ENCODE measurements around the gene MEGF9. TPM values are rescaled to one million over a fixed set of nuclear protein-coding genes. Genes with fewer than 3 reads are reported as not detected.

The MEGF9 gene
- total and polyA plus RNA-seq, 2 donors (not counting 1 experiment from before 2014, with no cell fraction given): 3.5 to 11.3 TPM

GRCh38 chr9:120726484-120726883 lies 12.2 kb upstream of the MEGF9 start:
- H2AFZ ChIP-seq (ENCODE audit: insufficient read depth, low read depth, low read length, poor library complexity, severe bottlenecking): no peak overlapping the region
- Mint-ChIP-seq H3K4me1 (peaks cover 4% of the 10 kb centered on the region), H3K4me3 (no peak overlapping the region), H3K9me3 (ENCODE audit: insufficient read depth) (no peaks in the 10 kb centered on the region), H3K27ac (no peak overlapping the region), H3K27me3 (no peaks in the 10 kb centered on the region)
- no peaks in the 10 kb centered on the region for H4K20me1 ChIP-seq (ENCODE audit: control insufficient read depth, insufficient read depth, low read length, poor library complexity, severe bottlenecking)
- ATAC-seq (ENCODE audit: low read depth) (no peak), DNase-seq (no peak)
- no peak overlapping the region for H3K4me2 ChIP-seq (replicated peaks; ENCODE audit: low read depth, low read length, poor library complexity, severe bottlenecking)
- H3K4me3 ChIP-seq (ENCODE audit: control extremely low read depth in 1 of 5, extremely low read depth in 1 of 5, insufficient read depth in 1 of 5, low read depth in 2 of 5, low read length in 4 of 5): no peak overlapping the region
- H3K27me3 ChIP-seq (replicated peaks in 1 of 4; ENCODE audit: control extremely low read depth in 1 of 4, control insufficient read depth in 3 of 4, insufficient read depth in 4 of 4, low read length in 3 of 4): no peaks in the 10 kb centered on the region
- H3K4me1 ChIP-seq (ENCODE audit: control insufficient read depth in 2 of 2, insufficient read depth in 2 of 2, low read length in 2 of 2): no peaks in the 10 kb centered on the region
- TF ChIP-seq EZH2 (IDR thresholded peaks at IDR 0.05; ENCODE audit: borderline replicate concordance, insufficient read depth, low read depth, low read length, poor library complexity, severe bottlenecking) (no peak), CTCF (IDR thresholded peaks at IDR 0.05) (no peak)
- CTCF ChIA-PET: no interaction called here
- intact Hi-C loops (cut with micrococcal nuclease): no loop called here
- no peaks in the 10 kb centered on the region for H3K9me3 ChIP-seq (ENCODE audit: control extremely low read depth in 1 of 3, control insufficient read depth in 2 of 3, insufficient read depth in 1 of 3, low read length in 2 of 3)
- no peaks in the 10 kb centered on the region for H3K36me3 ChIP-seq (replicated peaks in 1 of 2; ENCODE audit: control extremely low read depth in 1 of 2, control insufficient read depth in 1 of 2, extremely low read depth in 1 of 2, insufficient read depth in 2 of 2, low read length in 1 of 2)
- no peak overlapping the region for H3K9ac ChIP-seq (ENCODE audit: low read length)
- 92% methylated on average over 1 of the region's 2 CpGs for WGBS (ENCODE audit: insufficient coverage)
- POLR2A ChIA-PET: no interaction called here
- H3K27ac ChIP-seq (ENCODE audit: low read length in 2 of 2): no peak overlapping the region
- H3K79me2 ChIP-seq (ENCODE audit: control insufficient read depth, insufficient read depth, low read length): no peaks in the 10 kb centered on the region

- H4K20me1 ChIP-seq (ENCODE audit: control insufficient read depth, insufficient read depth, low read length, poor library complexity, severe bottlenecking): no peaks in the 10 kb centered on the region
- DNase-seq: no peak
- no peaks in the 10 kb centered on the region for H3K9me3 Mint-ChIP-seq (ENCODE audit: insufficient read depth)
- no peak overlapping the region for H3K9ac ChIP-seq (ENCODE audit: low read length)
- no peak overlapping the region for H3K4me3 Mint-ChIP-seq
- H3K36me3 ChIP-seq (replicated peaks in 1 of 2; ENCODE audit: control extremely low read depth in 1 of 2, control insufficient read depth in 1 of 2, extremely low read depth in 1 of 2, insufficient read depth in 2 of 2, low read length in 1 of 2): no peaks in the 10 kb centered on the region
- no peak overlapping the region for H3K27ac Mint-ChIP-seq
- no peak overlapping the region for H3K4me3 ChIP-seq (ENCODE audit: control extremely low read depth in 1 of 5, extremely low read depth in 1 of 5, insufficient read depth in 1 of 5, low read depth in 2 of 5, low read length in 4 of 5)
- H3K4me1 ChIP-seq (ENCODE audit: control insufficient read depth in 2 of 2, insufficient read depth in 2 of 2, low read length in 2 of 2): no peaks in the 10 kb centered on the region
- no peak overlapping the region for H3K27ac ChIP-seq (ENCODE audit: low read length in 2 of 2)
- ChIA-PET CTCF (no interaction called here), POLR2A (no interaction called here)
- no peak overlapping the region for H2AFZ ChIP-seq (ENCODE audit: insufficient read depth, low read depth, low read length, poor library complexity, severe bottlenecking)
- H3K9me3 ChIP-seq (ENCODE audit: control extremely low read depth in 1 of 3, control insufficient read depth in 2 of 3, insufficient read depth in 1 of 3, low read length in 2 of 3): no peaks in the 10 kb centered on the region
- H3K4me2 ChIP-seq (replicated peaks; ENCODE audit: low read depth, low read length, poor library complexity, severe bottlenecking): no peak overlapping the region
- H3K4me1 Mint-ChIP-seq: peaks cover 4% of the 10 kb centered on the region
- no peak for TF ChIP-seq CTCF (IDR thresholded peaks at IDR 0.05)
- TF ChIP-seq EZH2 (IDR thresholded peaks at IDR 0.05; ENCODE audit: borderline replicate concordance, insufficient read depth, low read depth, low read length, poor library complexity, severe bottlenecking): no peak
- H3K27me3 Mint-ChIP-seq: no peaks in the 10 kb centered on the region
- H3K79me2 ChIP-seq (ENCODE audit: control insufficient read depth, insufficient read depth, low read length): no peaks in the 10 kb centered on the region
- WGBS (ENCODE audit: insufficient coverage): 90% methylated on average over 1 of the region's 1 CpG
- ATAC-seq (ENCODE audit: low read depth): no peak
- H3K27me3 ChIP-seq (replicated peaks in 1 of 4; ENCODE audit: control extremely low read depth in 1 of 4, control insufficient read depth in 3 of 4, insufficient read depth in 4 of 4, low read length in 3 of 4): no peaks in the 10 kb centered on the region
- intact Hi-C loops (cut with micrococcal nuclease): no loop called here
Measured at GRCh38 chr9:120725907-120726306, 11.6 kb upstream of the MEGF9 start.
